K562 (cell line): ENCODE results near the gene TGFBR1. TPM values are rescaled to one million over a fixed set of nuclear protein-coding genes. Genes with fewer than 3 reads are reported as not detected.

Source experiments
- ATAC-seq: fragments of 200-7000 bp; cut with Tn5 transposase; 3 replicates; pipeline ENCODE4 v1.9.1; 2020; ENCODE audit warnings: moderate library complexity
- BruUV-seq: library from RNA; stranded (reverse); fragments of 400-500 nt; replicated peaks from 2 replicates; lab custom pipeline; 2021; lab: Mats Ljungman, UMichigan
- CTCF ChIA-PET: fragments of 300-600 bp; formaldehyde crosslinking; extraction: SDS; loops from one replicate; lab custom pipeline; 2021; ENCODE audit warnings: low intra/inter-chr PET ratio; lab: Yijun Ruan, JAX
- POLR2A ChIA-PET: fragments of 300-600, 350-650 bp; sonication (Branson Sonifier 250); formaldehyde crosslinking; extraction: SDS; loops from one replicate; lab custom pipeline; 2021; ENCODE audit warnings: antibody characterized with exemption, inconsistent platforms; lab: Yijun Ruan, JAX
- DNase-seq, 4 experiments: peaks; one replicate each; pipeline versions ENCODE4 v3.0.0 to v3.0.0-alpha.2; 2011 to 2018; ENCODE audit warnings: low spot score in 3 of 4, mixed read lengths in 3 of 4; ENCODE audit errors: extremely low read depth in 1 of 4
- FAIRE-seq: peaks from 2 replicates; lab custom pipeline; 2011; peaks lifted over from hg19 to GRCh38; lab: Jason Lieb, UNC
- H2AFZ ChIP-seq: 2 replicates; pipeline ENCODE4 v1.6.0; 2011; ENCODE audit warnings: low read depth, low read length, control low read depth, inconsistent platforms
- H3K27ac ChIP-seq: fragments of 200-600 bp; 3 replicates; pipeline ENCODE4 v1.8.0; 2011; ENCODE audit warnings: low read depth, mild to moderate bottlenecking, control low read depth, inconsistent platforms, low read length, moderate library complexity, mixed read lengths; ENCODE audit errors: extremely low read depth
- H3K27me3 ChIP-seq, 2 experiments: fragments of 300-600 bp in 1 of 2; 2 replicates in 1 of 2; 3 replicates in 1 of 2; pipeline versions ENCODE4 v1.6.0 to v1.8.0; 2011; ENCODE audit warnings: inconsistent platforms in 2 of 2, low read length in 2 of 2, mild to moderate bottlenecking in 1 of 2, mixed read lengths in 1 of 2, moderate library complexity in 1 of 2; ENCODE audit not compliant: control insufficient read depth in 2 of 2, insufficient read depth in 2 of 2
- H3K36me3 ChIP-seq: fragments of 300-600 bp; 3 replicates; pipeline ENCODE4 v1.8.0; 2011; ENCODE audit warnings: mild to moderate bottlenecking, low read length, inconsistent platforms; ENCODE audit not compliant: control insufficient read depth, insufficient read depth
- H3K4me1 ChIP-seq, 2 experiments: fragments of 200-600 bp in 1 of 2; replicated peaks in 1 of 2; 2 replicates in 1 of 2; 3 replicates in 1 of 2; pipeline versions ENCODE4 v1.5.1 to v1.8.0; 2011; ENCODE audit warnings: inconsistent platforms in 2 of 2, low read length in 2 of 2, mild to moderate bottlenecking in 1 of 2, mixed read lengths in 1 of 2, moderate library complexity in 1 of 2; ENCODE audit not compliant: control insufficient read depth in 2 of 2, insufficient read depth in 2 of 2
- H3K4me2 ChIP-seq: 2 replicates; pipeline ENCODE4 v1.6.1; 2011; ENCODE audit warnings: low read length, control low read depth, inconsistent platforms, mixed read lengths; ENCODE audit not compliant: insufficient read depth
- H3K4me3 ChIP-seq: fragments of 200-600 bp; sonication (generic), shearing (Covaris generic); 2 replicates; pipeline ENCODE4 v1.5.1; 2016; ENCODE audit warnings: control low read depth, inconsistent platforms
- H3K79me2 ChIP-seq: fragments of 200-600 bp; 3 replicates; pipeline ENCODE4 v1.8.0; 2011; ENCODE audit warnings: low read length, inconsistent platforms; ENCODE audit not compliant: control insufficient read depth, insufficient read depth
- H3K9ac ChIP-seq, 2 experiments: 2 replicates each; pipeline versions ENCODE4 v1.6.0 to v1.6.1; 2011; ENCODE audit warnings: low read depth in 2 of 2, low read length in 2 of 2, control low read depth in 1 of 2, inconsistent platforms in 1 of 2, mild to moderate bottlenecking in 1 of 2, mixed read lengths in 1 of 2; ENCODE audit not compliant: insufficient read depth in 1 of 2
- H3K9me1 ChIP-seq: one replicate; pipeline ENCODE4 v1.6.0; 2011; ENCODE audit warnings: inconsistent platforms, mild to moderate bottlenecking, low read length, moderate library complexity; ENCODE audit not compliant: control insufficient read depth, insufficient read depth
- H3K9me3 ChIP-seq: replicated peaks from 2 replicates; pipeline ENCODE4 v1.5.1; 2011; ENCODE audit warnings: low read depth, low read length, inconsistent platforms; ENCODE audit not compliant: control insufficient read depth, insufficient read depth
- H4K20me1 ChIP-seq: replicated peaks from 2 replicates; pipeline ENCODE4 v1.6.1; 2011; ENCODE audit warnings: low read length, inconsistent platforms, mixed read lengths; ENCODE audit not compliant: control insufficient read depth, insufficient read depth
- ATF2 ChIP-seq: sonication (generic); formaldehyde crosslinking; IDR thresholded peaks from 2 replicates; pipeline ENCODE4 v1.8.1; 2022; ENCODE audit warnings: missing genetic modification reagents
- CREB5 ChIP-seq: fragments of 250-450 bp; sonication (Bioruptor Pico); IDR thresholded peaks from 2 replicates; pipeline ENCODE4 v1.5.0; 2020; ENCODE audit warnings: mild to moderate bottlenecking
- DEAF1 ChIP-seq: fragments of 450-650 bp; formaldehyde crosslinking; IDR thresholded peaks from 2 replicates; pipeline ENCODE4 v1.4.0; 2020; ENCODE audit warnings: mild to moderate bottlenecking, moderate library complexity
- KDM5B ChIP-seq: fragments of 200-600 bp; sonication (generic); IDR thresholded peaks from 2 replicates; pipeline ENCODE4 v1.6.1; 2012; ENCODE audit warnings: low read depth, mild to moderate bottlenecking, moderate library complexity, low read length, control low read depth, inconsistent platforms; ENCODE audit not compliant: insufficient replicate concordance
- NEUROD1 ChIP-seq: fragments of 150-350 bp; IDR thresholded peaks from 2 replicates; pipeline ENCODE4 v1.6.1; 2014; ENCODE audit warnings: borderline replicate concordance, low read length, low read depth; ENCODE audit not compliant: partially characterized antibody
- NFATC3 ChIP-seq: fragments of 450-650 bp; IDR thresholded peaks from 2 replicates; pipeline ENCODE4 v1.6.1; 2017; ENCODE audit warnings: mild to moderate bottlenecking
- PKNOX1 ChIP-seq: fragments of 450-650 bp; IDR thresholded peaks from 2 replicates; pipeline ENCODE4 v1.6.1; 2016
- SPI1 ChIP-seq: IDR thresholded peaks from 2 replicates; pipeline ENCODE4 v1.6.1; 2011; ENCODE audit warnings: low read depth, low read length, control low read depth, borderline replicate concordance
- U2AF1 ChIP-seq: fragments of 200-400 bp; formaldehyde crosslinking; optimal IDR thresholded peaks from 2 replicates; pipeline ENCODE3; 2017; ENCODE audit warnings: mild to moderate bottlenecking, low read depth, low read length, moderate library complexity
- ZEB2 ChIP-seq: fragments of 450-650 bp; IDR thresholded peaks from 2 replicates; pipeline ENCODE4 v1.6.1; 2016
- WGBS: fragments of 100-300 bp; shearing (Covaris generic); methylation state at CpG from one replicate; pipeline ENCODE4 v1.1.6; 2016; ENCODE audit warnings: low coverage, mixed read lengths; ENCODE audit not compliant: insufficient coverage; ENCODE audit errors: missing lambda C conversion rate; 5-methylcytosine and 5-hydroxymethylcytosine counted together
- in situ Hi-C: fragments of 300-500 bp; cut with MboI; formaldehyde crosslinking; loops from 4 replicates; pipeline ENCODE4 v1.15.0; 2018; ENCODE audit warnings: inconsistent platforms, mixed read lengths
- intact Hi-C: fragments of 100-400 bp; cut with micrococcal nuclease; formaldehyde crosslinking; loops from 2 replicates; pipeline ENCODE4 v1.14.2; 2022
- polyA plus RNA-seq, 8 experiments: library from polyadenylated mRNA; depleted of rRNA in 4 of 8; stranded (reverse) in 5 of 8; unstranded in 3 of 8; fragments of >200 nt; fragmentation: Nextera tagmentation in 2 of 8; fragmentation: Illumina TruSeq in 1 of 8; extraction: Ambion mirVana in 2 of 8; extraction: Trizol in 1 of 8; gene quantifications; 2 replicates each; pipeline versions ENCODE4 v1.2.1 to v1.2.3, GENCODE V29; 2011 to 2014; ENCODE audit warnings: inconsistent platforms in 1 of 8, missing spikeins in 1 of 8
- total RNA-seq, 7 experiments: library from RNA; depleted of rRNA in 6 of 7; stranded (reverse); fragments of >200 nt in 6 of 7; fragmentation: Illumina TruSeq in 2 of 7; extraction: Trizol in 2 of 7; gene quantifications; 2 replicates each; pipeline versions ENCODE4 v1.2.1 to v1.2.3, GENCODE V29; 2011 to 2021; ENCODE audit warnings: low replicate concordance in 1 of 7

TGFBR1 gene
- total and polyA plus RNA-seq, 9 of the 15 experiments (the other 6 are each of a cell fraction or from before 2014, with no cell fraction given) = 15.5 to 62.4 (median 42.7) TPM

GRCh38 chr9:99105152-99106043 lies 485 bp downstream of the TGFBR1 start (continued):
- no peak for TF ChIP-seq ATF2 (CRISPR knock-in tag)

- H3K4me1 ChIP-seq = peaks cover 22 to 42% of the 10 kb centered on the region in 2 experiments
- FAIRE-seq = no peak
- H3K27me3 ChIP-seq = no peaks in the 10 kb centered on the region
- CTCF ChIA-PET = interaction anchor here (1.1 to 1.2 kb wide), 2 partner anchors 106 to 258 kb away, joined by 3 to 4 read pairs; no protein-coding TSS in a partner anchor
- ATAC-seq = no peak
- intact Hi-C loops (loop anchor here (1.0 to 5.0 kb wide), 2 partner anchors 31 to 49 kb away; no protein-coding TSS in a partner anchor), in situ Hi-C loops (no loop called here)
- H3K27ac ChIP-seq = peak overlapping the region; percentile 69
- peak overlapping the region; percentile 71 to 95 for H3K9ac ChIP-seq
- no peaks in the 10 kb centered on the region for H3K9me1 ChIP-seq
- H2AFZ ChIP-seq = no peak overlapping the region
- H3K4me3 ChIP-seq = peak overlapping the region; percentile 76
- peaks cover 57% of the 10 kb centered on the region for H3K79me2 ChIP-seq
- H3K36me3 ChIP-seq = peaks cover 15% of the 10 kb centered on the region; the same call in 1 of the 3 replicates
- WGBS = 0% methylated on average over 9 of the region's 9 CpGs
- POLR2A ChIA-PET = interaction anchor here (0.7 to 4.5 kb wide), 9 partner anchors 8 to 175 kb away, joined by 3 to 40 read pairs (median 4); no protein-coding TSS in a partner anchor
- no peaks in the 10 kb centered on the region for H4K20me1 ChIP-seq
- no peak for DNase-seq
- no peaks in the 10 kb centered on the region for H3K9me3 ChIP-seq
- H3K4me2 ChIP-seq = peak overlapping the region; percentile 90
- no TSS peak for BruUV-seq
- TF ChIP-seq SPI1 (no peak), NFATC3 (0 out of 2 replicates have a peak, but pooled peaks have one; percentile 22), NEUROD1 (no peak), PKNOX1 (peak; percentile 65), ZEB2 (no peak), CREB5 (CRISPR knock-in tag) (no peak), KDM5B (peak; percentile 1), DEAF1 (CRISPR knock-in tag) (0 out of 2 replicates have a peak, but pooled peaks have one; percentile 37), U2AF1 (no peak)
These were observed 1.1 kb downstream of the TGFBR1 start for GRCh38 chr9:99106044-99106375.
